Mesendoderm (in vitro differentiated cells): ENCODE results near the gene LDAH.
A peak's percentile ranks its signal among the peaks of the same experiment; 100 is the strongest.

Experiments
- DNase-seq: peaks from one replicate; pipeline ENCODE4 v3.0.0; 2013
- H2AK5ac ChIP-seq: 2 replicates; pipeline ENCODE4 v1.6.1; 2013; ENCODE audit warnings: low read length, inconsistent platforms
- H2BK120ac ChIP-seq: 2 replicates; pipeline ENCODE4 v1.6.1; 2013; ENCODE audit warnings: low read depth, mild to moderate bottlenecking, low read length, moderate library complexity, mixed read lengths
- H2BK15ac ChIP-seq: replicated peaks from 2 replicates; pipeline ENCODE4 v1.6.1; 2013; ENCODE audit warnings: low read depth, mild to moderate bottlenecking, moderate library complexity
- H2BK5ac ChIP-seq: 2 replicates; pipeline ENCODE4 v1.6.1; 2013; ENCODE audit warnings: low read length, inconsistent platforms
- H3K18ac ChIP-seq: 2 replicates; pipeline ENCODE4 v1.6.1; 2013; ENCODE audit warnings: mild to moderate bottlenecking, low read length, mixed read lengths
- H3K23ac ChIP-seq: one replicate; pipeline ENCODE4 v1.6.1; 2013; ENCODE audit warnings: low read length
- H3K27ac ChIP-seq: 2 replicates; pipeline ENCODE4 v1.5.1; 2013; ENCODE audit warnings: low read depth, mild to moderate bottlenecking, inconsistent platforms, low read length, moderate library complexity
- H3K27me3 ChIP-seq: 2 replicates; pipeline ENCODE4 v1.6.1; 2013; ENCODE audit warnings: low read length, control low read depth, mild to moderate bottlenecking, inconsistent platforms; ENCODE audit not compliant: insufficient read depth, poor library complexity
- H3K36me3 ChIP-seq: 2 replicates; pipeline ENCODE4 v1.6.1; 2013; ENCODE audit warnings: low read length, inconsistent platforms; ENCODE audit not compliant: control insufficient read depth, insufficient read depth
- H3K4ac ChIP-seq: one replicate; pipeline ENCODE4 v1.6.1; 2013; ENCODE audit warnings: low read depth, mild to moderate bottlenecking, low read length, moderate library complexity
- H3K4me1 ChIP-seq: 2 replicates; pipeline ENCODE4 v1.6.1; 2013; ENCODE audit warnings: low read depth, low read length, inconsistent platforms; ENCODE audit not compliant: control insufficient read depth
- H3K4me2 ChIP-seq: 2 replicates; pipeline ENCODE4 v1.6.1; 2013; ENCODE audit warnings: low read length
- H3K4me3 ChIP-seq: 2 replicates; pipeline ENCODE4 v1.5.1; 2013; ENCODE audit warnings: mild to moderate bottlenecking, low read length
- H3K56ac ChIP-seq: one replicate; pipeline ENCODE4 v1.6.1; 2013; ENCODE audit warnings: low read length
- H3K79me1 ChIP-seq: 2 replicates; pipeline ENCODE4 v1.6.1; 2013; ENCODE audit warnings: low read length, inconsistent platforms
- H3K79me2 ChIP-seq: 2 replicates; pipeline ENCODE4 v1.6.1; 2013; ENCODE audit warnings: mild to moderate bottlenecking, low read length; ENCODE audit not compliant: control insufficient read depth, insufficient read depth
- H3K9ac ChIP-seq: 2 replicates; pipeline ENCODE4 v1.6.1; 2013; ENCODE audit warnings: low read length, inconsistent platforms
- H4K5ac ChIP-seq: one replicate; pipeline ENCODE4 v1.6.1; 2013; ENCODE audit warnings: low read length
- H4K8ac ChIP-seq: one replicate; pipeline ENCODE4 v1.6.1; 2013; ENCODE audit warnings: low read depth, mild to moderate bottlenecking, control low read depth, low read length, moderate library complexity
- WGBS: extraction: QIAGEN DNeasy Blood & Tissue Kit; methylation state at CpG from one replicate; pipeline ENCODE4 v1.1.7; 2013; ENCODE audit warnings: low lambda C conversion rate, missing lambda C conversion rate; ENCODE audit not compliant: insufficient coverage; ENCODE audit errors: extremely low coverage; 5-methylcytosine and 5-hydroxymethylcytosine counted together

LDAH gene

GRCh38 chr2:20645301-20645701, 177.6 kb downstream of the LDAH start:
- Histone ChIP-seq H3K9ac (no peak overlapping the region), H3K56ac (no peak overlapping the region), H3K27me3 (no peaks in the 10 kb centered on the region), H4K5ac (no peak overlapping the region), H3K36me3 (no peaks in the 10 kb centered on the region), H3K23ac (no peak overlapping the region), H2BK120ac (no peak overlapping the region), H3K18ac (no peak overlapping the region), H3K79me1 (no peaks in the 10 kb centered on the region), H3K27ac (no peak overlapping the region), H3K4me2 (no peak overlapping the region), H2BK5ac (no peak overlapping the region), H3K4ac (no peak overlapping the region), H3K4me3 (no peak overlapping the region), H2BK15ac (no peak overlapping the region), H4K8ac (no peak overlapping the region), H3K4me1 (no peaks in the 10 kb centered on the region), H2AK5ac (no peak overlapping the region), H3K79me2 (no peaks in the 10 kb centered on the region)
- no peak for DNase-seq
- no CpG with 5 or more reads among the region's 14 CpGs for WGBS

GRCh38 chr2:20643826-20644225, 179.1 kb downstream of the LDAH start:
- H3K23ac ChIP-seq: no peak overlapping the region
- no peak for DNase-seq
- no peak overlapping the region for H2BK5ac ChIP-seq
- no peak overlapping the region for H4K8ac ChIP-seq
- H3K79me2 ChIP-seq: no peaks in the 10 kb centered on the region
- H3K4me1 ChIP-seq: no peaks in the 10 kb centered on the region
- H4K5ac ChIP-seq: no peak overlapping the region
- H3K4me2 ChIP-seq: no peak overlapping the region
- H2BK15ac ChIP-seq: no peak overlapping the region
- no CpG with 5 or more reads among the region's 3 CpGs for WGBS
- H3K27me3 ChIP-seq: no peaks in the 10 kb centered on the region
- no peak overlapping the region for H2AK5ac ChIP-seq
- no peak overlapping the region for H3K9ac ChIP-seq
- no peaks in the 10 kb centered on the region for H3K79me1 ChIP-seq
- no peak overlapping the region for H3K56ac ChIP-seq
- H3K27ac ChIP-seq: no peak overlapping the region
- no peak overlapping the region for H3K4ac ChIP-seq
- H3K4me3 ChIP-seq: no peak overlapping the region
- H3K18ac ChIP-seq: no peak overlapping the region
- no peak overlapping the region for H2BK120ac ChIP-seq
- H3K36me3 ChIP-seq: no peaks in the 10 kb centered on the region

GRCh38 chr2:20643060-20643459, 179.8 kb downstream of the LDAH start:
- Histone ChIP-seq H3K4me2 (no peak overlapping the region), H3K4me3 (no peak overlapping the region), H3K18ac (no peak overlapping the region), H3K4me1 (no peaks in the 10 kb centered on the region), H2AK5ac (no peak overlapping the region), H3K79me2 (no peaks in the 10 kb centered on the region), H3K9ac (no peak overlapping the region), H2BK120ac (no peak overlapping the region), H4K8ac (no peak overlapping the region), H3K79me1 (no peaks in the 10 kb centered on the region), H3K27ac (no peak overlapping the region), H4K5ac (no peak overlapping the region), H3K56ac (no peak overlapping the region), H3K23ac (no peak overlapping the region), H2BK5ac (no peak overlapping the region), H3K36me3 (no peaks in the 10 kb centered on the region), H3K4ac (no peak overlapping the region), H3K27me3 (no peaks in the 10 kb centered on the region), H2BK15ac (no peak overlapping the region)
- DNase-seq: no peak
- no CpG with 5 or more reads among the region's 7 CpGs for WGBS

GRCh38 chr2:20642055-20642971, 180.6 kb downstream of the LDAH start:
- WGBS: no CpG with 5 or more reads among the region's 26 CpGs
- DNase-seq: peak; percentile 79
- H3K23ac ChIP-seq: no peak overlapping the region

GRCh38 chr2:20641123-20641985, 181.5 kb downstream of the LDAH start:
- Histone ChIP-seq H4K8ac (no peak overlapping the region), H3K27me3 (no peaks in the 10 kb centered on the region), H2BK120ac (no peak overlapping the region), H3K27ac (no peak overlapping the region), H3K4me1 (no peaks in the 10 kb centered on the region), H3K4ac (no peak overlapping the region), H3K4me2 (no peak overlapping the region), H3K36me3 (no peaks in the 10 kb centered on the region), H3K9ac (no peak overlapping the region), H2BK15ac (no peak overlapping the region), H3K23ac (no peak overlapping the region), H3K56ac (peak overlapping the region; percentile 25), H3K18ac (no peak overlapping the region), H3K4me3 (no peak overlapping the region), H3K79me1 (no peaks in the 10 kb centered on the region), H2BK5ac (no peak overlapping the region), H3K79me2 (no peaks in the 10 kb centered on the region), H4K5ac (no peak overlapping the region), H2AK5ac (no peak overlapping the region)
- peak; percentile 54 for DNase-seq
- no CpG with 5 or more reads among the region's 23 CpGs for WGBS

More at GRCh38 chr2:20642055-20642971, 180.6 kb downstream of the LDAH start:
- Histone ChIP-seq H2BK15ac (no peak overlapping the region), H3K27ac (no peak overlapping the region), H4K5ac (no peak overlapping the region), H3K79me2 (no peaks in the 10 kb centered on the region), H3K4me2 (no peak overlapping the region), H3K9ac (no peak overlapping the region), H3K4me3 (no peak overlapping the region), H4K8ac (no peak overlapping the region), H3K4ac (no peak overlapping the region), H2BK5ac (no peak overlapping the region), H2AK5ac (no peak overlapping the region), H2BK120ac (no peak overlapping the region), H3K18ac (no peak overlapping the region), H3K56ac (peak overlapping the region; percentile 15), H3K79me1 (no peaks in the 10 kb centered on the region), H3K27me3 (no peaks in the 10 kb centered on the region), H3K4me1 (no peaks in the 10 kb centered on the region), H3K36me3 (no peaks in the 10 kb centered on the region)
